HG02678 (cell line): Measurements from ENCODE around the gene ZNRF3.

ENCODE experiments used
- ATAC-seq: cut with Tn5 transposase; IDR thresholded peaks from one replicate; pipeline ENCODE4 v1.9.1; 2021; ENCODE audit warnings: mild to moderate bottlenecking, moderate library complexity; ENCODE audit not compliant: unreplicated experiment

Gene ZNRF3

DNA sequence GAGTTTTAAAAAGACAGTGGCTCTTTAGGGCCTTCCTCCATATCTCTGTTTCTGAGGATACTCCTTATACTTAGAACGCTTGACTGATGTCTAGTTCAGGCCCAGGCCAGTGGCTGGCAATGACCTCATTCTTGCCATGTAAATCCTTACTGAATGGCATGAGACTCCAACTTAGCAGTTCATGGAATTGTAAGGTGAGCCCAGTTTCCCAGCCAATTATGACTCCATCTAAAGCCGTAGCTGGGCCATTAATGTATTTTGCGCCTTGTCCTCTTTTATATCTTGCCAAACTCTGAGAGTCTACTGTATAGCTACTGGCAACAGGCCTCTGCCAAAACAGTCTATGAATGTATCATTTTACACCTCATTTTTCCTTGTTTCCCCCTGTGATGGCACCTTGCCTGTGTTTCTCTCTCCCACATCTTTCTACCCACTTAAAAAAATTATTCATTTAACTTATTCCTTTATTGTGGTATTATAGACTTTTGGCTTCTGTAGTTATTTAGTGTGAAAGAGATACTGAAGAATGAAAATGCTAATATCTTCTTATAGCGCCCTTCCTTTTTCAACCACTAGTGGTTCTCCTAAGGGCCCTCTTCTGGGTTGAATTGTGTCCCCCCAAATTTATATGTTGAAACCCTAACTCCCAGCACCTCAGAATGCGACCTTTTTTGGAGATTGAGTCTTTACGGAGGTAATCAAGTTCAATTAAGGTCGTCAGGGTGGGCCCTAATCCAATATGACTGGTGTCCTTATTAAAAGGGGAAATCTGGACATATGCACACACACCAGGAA, 67.4 kb downstream of the ZNRF3 start:
- no peak for ATAC-seq

DNA sequence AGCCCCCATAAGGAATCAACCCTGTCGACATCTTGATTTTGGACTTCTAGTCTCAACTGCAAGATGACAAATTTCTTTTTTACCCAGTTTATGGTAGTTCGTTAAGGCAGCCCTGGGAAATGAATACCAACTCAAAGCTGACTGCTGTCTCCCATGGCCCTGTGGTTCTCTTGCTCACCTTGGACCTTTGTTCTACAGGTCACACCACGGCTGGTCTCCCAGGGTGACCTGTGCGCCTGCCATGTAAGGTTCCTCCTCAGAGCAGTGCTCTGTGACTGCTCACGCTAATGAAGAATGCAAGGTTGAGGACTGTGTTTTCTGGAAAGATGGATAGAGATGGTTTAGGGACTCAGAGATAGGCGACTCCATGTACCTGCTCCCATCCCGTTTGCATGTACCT, 68.2 kb downstream of the ZNRF3 start:
- ATAC-seq: no peak

DNA sequence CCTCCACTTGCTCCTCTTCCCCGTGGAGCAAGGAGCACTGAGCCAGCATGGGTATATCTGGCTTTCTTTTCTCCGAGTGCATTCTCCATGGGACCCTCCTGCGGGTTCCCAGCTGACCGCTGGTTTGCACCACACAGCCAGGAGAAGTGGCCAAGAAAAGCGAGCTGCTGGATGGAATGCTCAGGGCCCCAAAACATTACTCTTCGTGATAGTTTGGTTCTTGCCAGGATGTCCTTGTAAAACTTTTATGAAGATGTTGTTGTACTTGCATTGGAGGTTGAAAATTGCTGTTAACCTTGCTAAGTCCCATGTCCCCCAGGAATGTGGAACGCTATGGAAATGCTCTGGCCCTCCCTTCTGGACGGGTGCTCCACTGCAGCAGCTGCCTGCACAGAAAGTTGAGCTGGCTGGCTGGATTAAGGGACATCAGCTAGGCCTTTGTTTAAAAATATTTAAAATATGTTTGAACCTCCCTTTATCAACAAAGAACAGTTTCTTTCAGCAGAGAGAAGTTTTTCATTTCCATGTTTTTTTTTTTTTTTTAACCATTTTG, 68.7 kb downstream of the ZNRF3 start:
- no peak for ATAC-seq

DNA sequence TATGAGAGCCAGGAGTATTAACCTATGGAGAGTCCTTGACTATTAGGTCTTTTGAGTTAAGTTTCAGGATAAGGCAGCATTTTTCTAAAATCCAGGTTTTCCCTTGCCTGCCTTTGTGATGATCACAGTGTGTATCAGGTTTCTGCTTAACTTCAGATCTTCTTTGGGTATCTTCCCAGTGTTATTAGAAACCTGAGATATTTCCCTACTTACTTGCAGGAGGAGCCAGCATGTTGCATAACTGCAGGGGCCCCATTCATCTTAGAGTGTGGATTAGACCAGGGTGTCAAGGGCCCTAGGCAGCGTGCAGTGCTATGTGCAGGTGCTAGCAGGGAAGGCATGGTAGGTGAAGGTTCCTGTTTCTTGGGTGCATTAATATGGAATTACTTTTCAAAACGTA, 69.5 kb downstream of the ZNRF3 start:
- no peak for ATAC-seq

DNA sequence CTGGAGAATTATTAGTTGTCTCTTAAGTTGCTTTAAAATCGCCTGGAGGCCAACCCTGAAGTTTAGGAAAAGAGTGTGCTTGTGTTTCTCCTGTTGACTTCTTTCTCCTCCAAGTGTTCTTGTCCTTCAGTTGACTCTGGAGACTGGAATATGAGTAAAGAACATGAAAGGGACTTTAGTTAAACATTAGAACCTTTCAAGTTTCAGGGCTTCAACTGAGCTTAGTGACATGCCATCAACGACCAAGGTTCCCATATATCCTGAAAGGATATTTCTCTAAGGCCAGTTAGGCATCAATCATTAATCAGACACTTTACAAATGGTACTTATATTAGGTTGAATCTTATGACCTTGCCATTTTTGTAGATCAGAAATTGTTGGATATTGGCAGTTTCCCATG, 70.0 kb downstream of the ZNRF3 start:
- no peak for ATAC-seq

DNA sequence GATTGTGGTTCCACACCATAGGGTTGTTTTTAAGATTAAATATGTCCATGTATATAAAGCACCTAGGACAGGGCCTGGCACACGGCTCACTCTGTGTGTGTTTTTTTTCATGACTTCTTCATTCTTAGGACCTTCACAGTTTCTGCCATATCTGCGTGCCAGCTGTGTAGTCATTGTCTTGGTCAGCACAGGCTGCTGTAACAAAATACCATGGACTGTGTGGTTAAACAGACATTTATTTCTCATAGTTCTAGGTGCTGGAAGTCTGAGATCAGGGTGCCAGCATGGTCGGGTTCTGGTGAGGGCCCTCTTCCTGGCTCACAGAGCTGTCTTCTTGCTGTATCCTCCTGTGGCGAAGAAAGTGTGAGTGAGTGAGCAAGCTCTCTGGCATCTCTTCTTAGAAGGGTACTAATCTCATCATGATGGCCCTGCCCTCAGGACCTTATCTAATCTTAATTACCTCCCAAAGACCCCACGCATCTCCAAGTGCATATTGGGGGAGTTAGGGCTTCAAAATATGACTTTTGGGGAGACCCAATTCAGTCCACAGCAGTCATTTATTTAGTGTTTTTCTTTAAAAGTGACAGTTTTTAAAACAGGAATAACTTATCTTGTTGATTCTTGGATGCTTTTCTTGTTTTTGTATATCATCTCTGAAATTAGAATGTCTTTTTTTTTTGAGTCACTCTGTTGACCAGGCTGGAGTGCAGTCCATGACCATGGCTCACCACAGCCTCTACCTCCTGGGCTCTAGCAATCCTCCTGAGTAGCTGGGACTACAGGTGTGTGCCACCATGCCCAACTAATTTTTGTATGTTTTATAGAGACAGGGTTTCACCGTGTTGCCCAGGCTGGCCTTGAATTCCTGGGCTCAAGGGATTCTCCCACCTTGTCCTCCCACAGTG, 70.9 kb downstream of the ZNRF3 start:
- ATAC-seq: no peak

DNA sequence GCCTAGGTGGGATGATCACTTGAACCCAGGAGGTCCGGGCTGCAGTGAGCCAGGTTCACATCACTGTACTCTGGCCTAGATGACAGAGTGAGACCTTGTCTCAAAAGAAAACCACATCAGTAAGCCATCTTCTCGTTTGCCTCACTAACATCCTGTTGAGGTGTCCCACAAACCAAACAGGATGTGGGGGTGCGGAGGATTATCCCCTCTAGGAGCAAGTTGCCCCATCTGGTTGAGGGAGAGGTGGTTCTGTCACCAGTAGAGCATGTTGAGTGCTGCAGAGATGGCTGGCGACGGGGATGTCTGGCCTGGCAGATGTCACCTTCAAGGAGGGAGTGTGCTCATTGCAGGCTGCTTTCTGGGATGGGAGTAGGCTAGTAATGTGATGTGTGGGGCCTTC, 72.4 kb downstream of the ZNRF3 start:
- no peak for ATAC-seq

DNA sequence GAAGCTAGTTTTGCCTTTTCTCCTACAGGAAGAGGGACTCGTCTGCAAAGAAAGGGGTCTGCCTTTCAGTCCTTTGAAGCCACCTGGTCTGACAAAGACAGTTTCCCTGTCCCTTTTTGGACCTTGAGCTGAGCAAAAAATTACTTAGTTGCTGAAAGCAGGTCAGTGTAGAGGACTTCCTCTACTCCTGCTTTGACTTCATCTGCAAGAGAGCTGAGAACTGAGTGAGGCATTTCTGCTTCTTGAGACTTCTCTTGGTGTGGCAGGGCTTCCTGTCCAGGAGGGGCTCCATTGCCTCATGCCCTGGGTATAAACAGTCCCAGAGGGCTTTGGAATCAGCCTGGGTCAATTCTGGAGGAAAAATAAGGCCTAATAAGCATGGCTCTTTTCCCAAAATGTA, 73.1 kb downstream of the ZNRF3 start:
- ATAC-seq: no peak

DNA sequence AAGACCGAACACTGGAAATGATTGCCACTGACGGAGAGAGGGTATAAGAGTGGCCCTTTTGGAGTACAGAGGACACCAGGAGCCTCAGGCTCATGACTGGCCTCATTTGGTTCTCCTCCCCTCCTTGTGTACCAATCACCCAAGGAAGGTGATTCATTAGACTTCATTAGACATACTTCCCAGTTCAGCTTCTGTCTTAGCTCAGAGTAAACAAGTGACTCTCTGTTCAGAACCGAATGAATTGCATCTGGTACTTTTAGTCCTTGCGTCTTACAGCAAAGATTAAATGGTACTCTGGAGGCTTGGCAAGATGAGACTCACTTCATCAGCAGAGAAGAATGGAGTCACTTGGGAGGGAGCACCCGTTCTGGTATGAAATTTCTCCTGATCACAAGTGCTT, 75.2 kb downstream of the ZNRF3 start:
- ATAC-seq: no peak

DNA sequence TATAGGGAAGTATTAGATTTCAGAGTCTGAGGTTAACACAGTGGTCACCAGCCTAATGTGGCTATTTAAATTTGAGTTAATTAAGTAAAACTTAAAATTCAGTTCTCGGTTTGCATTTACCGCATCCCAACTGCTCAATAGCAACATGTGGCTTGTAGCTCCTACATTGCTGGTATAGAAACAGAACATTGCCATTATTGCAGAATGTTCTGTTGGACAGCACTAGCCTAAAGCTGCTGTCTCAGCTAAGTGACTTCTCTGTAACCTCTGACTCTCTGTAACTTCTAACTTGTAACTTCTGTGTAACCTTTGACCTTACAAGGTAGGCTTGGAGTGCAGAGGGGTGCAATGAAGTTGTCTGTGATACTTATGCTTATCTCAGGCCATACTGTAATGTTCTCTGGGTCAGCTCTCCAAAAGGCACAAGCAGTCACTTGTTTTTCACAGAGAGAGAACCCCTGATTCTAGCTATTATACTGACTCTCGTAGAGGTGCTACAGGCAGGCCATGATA, 78.7 kb downstream of the ZNRF3 start:
- ATAC-seq: no peak

DNA sequence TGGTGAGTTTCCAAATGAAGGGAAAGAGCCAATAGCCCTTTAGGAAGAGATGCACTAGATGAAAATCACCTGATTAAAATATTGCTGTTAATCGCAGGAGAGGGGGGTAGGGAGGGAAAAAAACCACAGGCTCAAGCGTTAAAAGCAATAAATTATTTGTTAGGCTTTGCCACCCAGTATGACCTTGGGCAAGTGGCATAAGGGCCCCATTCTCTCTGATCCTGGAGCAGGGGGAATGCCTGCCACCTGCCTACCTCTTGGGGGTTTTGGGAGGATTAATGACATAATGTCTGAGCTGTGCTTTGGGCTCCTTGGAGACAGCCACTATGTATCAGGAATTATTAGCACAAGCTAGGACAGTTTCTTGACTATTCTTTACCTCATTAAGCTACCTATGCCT, 80.0 kb downstream of the ZNRF3 start:
- no peak for ATAC-seq

DNA sequence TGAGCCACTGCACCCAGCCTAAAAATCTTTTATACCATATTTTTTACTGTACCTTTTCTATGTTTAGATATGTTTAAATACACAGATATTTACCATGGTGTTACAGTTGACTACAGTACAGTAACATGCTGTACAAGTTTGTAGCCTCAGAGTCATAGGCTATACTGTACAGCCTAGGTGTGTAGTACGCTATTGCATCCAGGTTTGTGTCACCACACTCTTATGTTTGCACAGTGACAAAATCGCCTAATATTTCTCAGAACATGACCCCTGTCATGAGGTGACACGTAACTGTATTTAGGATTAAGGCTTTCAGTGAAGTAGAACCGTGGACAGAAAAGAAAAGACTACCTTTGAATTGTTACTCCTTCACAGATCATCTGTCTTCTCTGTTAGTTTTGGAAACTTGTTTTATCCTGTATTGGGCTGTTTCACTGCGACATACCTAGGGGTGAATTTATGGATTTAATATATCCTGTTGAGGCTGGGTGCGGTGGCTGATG, 83.8 kb downstream of the ZNRF3 start:
- ATAC-seq: no peak

DNA sequence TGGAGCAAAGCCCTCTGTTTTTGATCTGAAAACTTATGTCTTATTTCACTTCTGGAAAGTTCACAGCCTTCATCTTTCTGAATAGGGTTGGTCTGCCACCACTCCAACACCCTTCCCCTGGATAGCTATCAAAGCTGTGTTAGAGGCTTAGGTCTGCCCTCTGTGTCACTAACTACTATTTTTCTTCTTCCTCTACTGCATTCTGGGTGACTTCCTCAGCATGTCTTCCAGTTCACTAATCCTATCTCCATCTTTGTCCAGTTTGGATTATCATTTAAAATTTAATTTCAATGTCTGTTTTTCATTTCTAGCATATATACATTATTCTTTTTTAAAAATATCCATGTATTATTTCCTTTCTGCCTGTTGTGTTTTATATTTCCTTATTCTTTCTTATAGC, 84.6 kb downstream of the ZNRF3 start:
- ATAC-seq: no peak

DNA sequence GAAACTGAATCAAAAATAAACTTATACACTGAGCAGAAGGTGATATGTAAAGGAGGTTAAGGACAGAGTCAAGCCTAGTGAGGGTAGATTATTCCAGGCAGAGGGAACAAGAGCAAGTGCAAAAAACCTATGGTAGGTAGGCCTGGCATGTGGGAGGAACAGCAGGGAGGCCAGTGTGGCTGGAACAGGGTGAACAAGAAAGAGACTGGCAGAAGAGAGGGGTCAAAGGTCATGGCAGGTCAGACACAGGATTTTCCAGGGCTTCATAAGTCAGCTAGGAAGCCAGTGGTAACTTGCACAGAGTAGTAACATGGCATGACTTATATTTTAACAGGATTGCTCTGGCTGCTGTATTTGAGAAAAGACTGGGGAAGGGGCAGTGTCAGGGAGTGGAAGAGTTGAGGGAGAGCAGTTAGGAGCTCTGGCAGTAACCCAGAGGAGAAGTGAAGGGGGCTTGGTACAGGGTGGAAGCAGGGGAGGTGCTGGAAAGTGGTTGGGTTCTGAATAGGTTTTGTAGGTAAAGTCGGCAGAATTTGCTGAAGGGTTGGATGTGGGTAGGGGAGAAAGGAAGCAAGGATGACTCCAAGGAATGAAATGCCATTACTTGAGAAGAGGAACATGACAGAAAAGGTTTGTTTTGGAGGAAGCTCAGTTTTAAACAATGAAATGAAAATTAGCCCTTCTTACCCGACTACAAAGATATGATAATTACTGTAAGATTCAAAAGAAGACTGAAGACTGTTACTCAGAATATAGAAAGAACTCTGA, 86.2 kb downstream of the ZNRF3 start:
- no peak for ATAC-seq

DNA sequence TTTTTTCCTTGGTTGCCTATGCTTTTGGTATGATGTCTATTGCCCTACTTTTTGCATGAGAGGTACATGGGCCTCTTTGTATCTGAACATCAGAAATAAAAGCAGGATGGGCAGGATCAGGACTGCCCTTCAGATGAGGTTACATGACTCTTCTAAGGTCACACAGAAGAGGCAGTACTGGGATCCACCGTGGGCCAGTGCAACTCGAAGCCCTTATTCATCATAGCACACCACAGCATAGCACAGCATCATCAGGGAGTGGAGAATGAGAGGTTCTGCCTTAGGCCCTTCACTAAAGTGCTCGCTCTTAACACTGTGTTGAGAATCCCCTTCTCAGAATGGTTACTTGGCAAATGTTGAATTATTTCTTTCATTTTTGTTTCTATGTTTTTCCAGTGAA, 90.0 kb downstream of the ZNRF3 start:
- no peak for ATAC-seq

DNA sequence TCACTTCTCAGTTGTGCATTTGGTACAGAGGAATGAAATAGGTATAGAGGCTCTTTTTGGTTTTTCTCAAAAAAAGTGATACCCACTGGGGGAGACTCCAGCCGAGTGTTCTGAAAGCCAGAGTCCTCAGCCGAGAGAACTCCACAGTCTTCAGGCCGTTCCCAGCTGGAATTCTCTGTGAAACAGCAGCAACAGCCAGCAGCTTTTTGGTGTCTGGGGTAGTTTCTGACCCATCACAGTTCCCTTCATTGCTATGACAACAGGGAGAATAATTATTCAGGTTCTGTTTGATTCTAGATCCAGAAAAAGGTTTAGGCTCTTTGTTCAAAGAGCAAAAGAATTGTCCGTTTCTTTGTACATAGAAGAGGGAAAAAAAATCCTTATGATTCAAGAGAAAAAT, 93.7 kb downstream of the ZNRF3 start:
- no peak for ATAC-seq

DNA sequence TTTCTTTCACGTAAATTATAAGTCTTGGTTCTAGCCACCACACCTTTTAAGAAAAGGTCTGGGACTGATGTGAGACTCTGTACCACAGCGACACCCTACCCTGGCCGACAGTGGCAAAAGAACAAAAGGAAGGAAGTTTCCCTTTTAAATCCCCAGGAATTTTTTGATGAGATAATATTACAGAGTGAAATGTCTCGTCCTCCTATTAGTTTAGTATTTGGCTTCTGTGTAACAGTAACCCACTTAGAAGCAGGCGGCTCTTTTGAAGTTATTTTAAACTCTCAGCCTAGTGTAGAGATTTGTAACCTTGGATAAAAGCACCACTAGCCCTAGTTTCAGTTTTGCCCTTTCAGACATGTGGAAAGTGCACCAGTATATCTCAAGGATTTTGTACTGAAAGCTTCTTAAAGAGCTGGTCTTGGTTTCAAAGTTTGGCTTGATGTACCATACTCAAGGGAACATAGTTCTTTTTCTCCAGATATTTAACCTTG, 94.2 kb downstream of the ZNRF3 start:
- ATAC-seq: no peak

DNA sequence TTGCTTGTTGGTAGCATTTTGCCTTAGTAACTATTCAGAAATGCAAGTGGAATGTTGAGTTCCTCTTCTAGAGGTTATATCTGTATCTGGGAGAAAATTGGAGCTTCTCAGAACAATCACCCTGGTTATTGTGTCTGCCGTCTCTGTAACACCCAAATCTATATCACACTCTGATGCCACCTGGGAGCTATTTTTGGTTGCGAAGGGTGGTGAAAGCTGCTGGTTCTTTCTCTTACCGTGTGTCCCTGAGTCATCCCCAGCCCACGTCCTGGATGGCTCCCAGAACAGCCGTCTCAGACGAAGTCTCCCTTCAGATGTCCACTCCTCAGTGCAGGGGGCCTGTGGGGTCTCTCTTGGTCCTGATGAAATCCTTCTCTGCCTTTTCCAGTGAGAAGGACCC, 94.8 kb downstream of the ZNRF3 start:
- no peak for ATAC-seq

DNA sequence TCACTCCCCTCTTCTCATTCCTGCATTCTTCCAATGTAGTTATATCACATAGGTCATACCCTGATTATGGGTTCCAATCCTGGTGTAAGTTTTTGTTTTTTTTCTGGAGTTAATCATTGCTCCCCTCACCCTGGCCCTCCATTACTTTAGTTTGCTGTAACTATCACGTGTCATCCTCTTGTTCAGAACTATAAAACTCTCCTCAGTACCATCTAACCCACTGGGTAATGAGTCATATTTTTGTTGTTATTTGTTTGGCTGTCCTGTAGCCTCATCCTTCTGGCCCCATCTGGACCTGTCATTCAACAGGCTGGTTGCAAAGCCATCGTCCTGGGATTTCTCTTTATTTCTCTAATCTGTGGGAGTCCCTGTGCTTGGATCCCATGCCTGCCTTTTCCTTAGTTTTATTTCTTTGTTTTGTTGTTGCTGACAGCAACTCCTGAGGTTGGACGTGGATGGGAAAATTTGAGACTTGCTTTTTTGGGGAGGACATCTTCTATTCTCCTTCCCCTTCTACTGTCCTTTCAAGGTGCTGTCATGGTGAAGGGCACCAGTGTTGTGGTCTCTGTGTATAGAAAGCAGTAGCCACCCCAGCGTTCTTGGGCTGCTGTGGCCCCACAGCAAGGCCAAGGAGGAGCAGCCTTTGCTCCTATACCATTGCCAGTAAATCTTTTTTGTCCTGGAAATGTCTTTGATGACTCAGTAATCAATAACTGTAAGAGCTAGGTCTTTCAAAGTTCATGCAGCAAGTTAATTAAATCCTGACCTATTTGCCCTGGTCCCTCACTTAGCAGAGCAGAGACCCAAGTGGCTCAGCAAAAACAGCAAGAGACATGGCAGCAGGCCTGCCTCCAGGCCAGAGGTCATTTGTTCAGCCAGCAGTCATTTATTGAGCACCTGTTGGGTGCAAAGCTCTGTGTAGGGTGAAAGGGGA, 95.8 kb downstream of the ZNRF3 start:
- ATAC-seq: no peak

DNA sequence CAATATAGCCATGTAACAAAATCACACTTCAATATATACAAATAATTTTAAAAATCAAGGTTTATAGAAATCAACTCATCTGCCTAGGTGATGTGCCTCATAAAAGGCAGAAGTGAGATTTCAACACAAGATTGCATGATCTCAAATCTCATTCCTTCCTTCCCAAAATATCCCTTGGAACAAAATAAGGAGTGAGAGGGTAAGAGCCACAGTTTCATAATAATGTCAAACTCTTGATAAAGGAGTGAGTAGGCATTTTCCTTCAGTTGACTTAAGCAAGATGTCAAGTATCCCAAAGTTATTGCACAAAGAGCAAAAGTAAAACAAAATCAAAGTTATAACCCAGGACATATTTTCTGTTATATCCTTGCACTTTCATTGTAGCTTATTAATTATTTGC, 97.0 kb downstream of the ZNRF3 start:
- ATAC-seq: no peak
